NCI-H526 treated with DMSO at 0.1 percent for 48 hours (cell line): Measurements from ENCODE around the gene ARL3.

ENCODE experiments used
- DNase-seq: peaks from one replicate; lab custom pipeline; 2025; lab: John Stamatoyannopoulos, UW

The ARL3 gene

DNA sequence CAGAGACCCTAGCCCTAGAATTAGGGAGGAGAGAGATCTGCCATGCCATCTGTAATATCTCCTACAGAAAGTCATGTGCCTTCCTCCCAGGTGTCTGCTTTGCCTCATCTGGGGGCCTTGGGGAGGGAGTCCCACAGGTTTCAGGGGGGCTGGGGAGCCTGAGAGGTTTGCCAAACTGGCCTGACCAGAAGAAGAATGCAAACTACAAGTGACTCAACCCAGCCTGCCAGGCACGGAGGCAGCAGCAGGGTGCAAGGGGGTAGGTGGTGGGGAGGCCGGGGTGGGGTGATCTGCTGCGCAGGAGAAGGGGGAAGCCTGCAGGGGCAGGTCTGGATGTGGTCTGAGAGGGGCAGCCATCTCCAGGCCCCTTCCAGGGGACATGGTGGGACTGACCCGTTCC lies 79.5 kb downstream of the ARL3 start:
- no peak for DNase-seq

DNA sequence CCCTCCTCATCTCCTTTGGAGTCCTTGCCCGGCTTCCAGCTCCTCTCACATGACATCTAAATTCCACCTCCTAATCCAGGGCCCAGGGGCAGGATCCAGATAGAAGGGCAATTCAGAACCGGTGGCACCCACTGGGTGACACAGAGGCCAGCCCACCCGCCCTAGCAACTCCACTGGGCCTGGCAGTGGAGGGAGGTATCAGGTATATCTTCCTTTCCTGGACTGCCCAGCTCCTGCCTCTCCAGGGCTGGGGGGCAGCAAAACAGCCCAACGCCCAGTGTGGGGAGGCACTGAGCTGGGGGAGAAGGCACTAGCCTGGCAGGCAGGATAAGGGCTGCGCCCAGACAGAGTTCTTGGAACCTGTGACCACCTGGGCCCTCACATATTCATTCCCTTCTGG lies 80.3 kb downstream of the ARL3 start:
- DNase-seq: no peak

DNA sequence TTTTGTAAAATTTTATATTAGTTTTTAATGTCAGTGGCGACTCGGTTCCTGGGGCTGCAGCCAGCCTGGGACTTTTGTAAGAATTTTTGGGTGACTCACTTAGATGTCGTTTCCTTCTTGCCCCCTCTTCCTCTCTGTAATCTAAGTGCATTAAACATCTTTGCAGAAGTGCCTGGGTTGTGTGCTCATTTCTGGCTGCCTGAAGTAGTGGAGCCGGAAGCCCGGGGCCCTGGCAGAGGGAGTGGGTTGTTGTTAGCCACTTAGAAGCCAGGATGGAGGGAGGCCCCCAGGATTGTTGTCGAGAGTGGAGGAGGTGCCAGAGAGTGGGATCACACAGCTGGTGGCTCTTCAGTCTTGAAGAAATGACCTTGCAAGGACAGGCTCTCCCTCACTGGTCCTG lies 80.9 kb downstream of the ARL3 start:
- no peak for DNase-seq

DNA sequence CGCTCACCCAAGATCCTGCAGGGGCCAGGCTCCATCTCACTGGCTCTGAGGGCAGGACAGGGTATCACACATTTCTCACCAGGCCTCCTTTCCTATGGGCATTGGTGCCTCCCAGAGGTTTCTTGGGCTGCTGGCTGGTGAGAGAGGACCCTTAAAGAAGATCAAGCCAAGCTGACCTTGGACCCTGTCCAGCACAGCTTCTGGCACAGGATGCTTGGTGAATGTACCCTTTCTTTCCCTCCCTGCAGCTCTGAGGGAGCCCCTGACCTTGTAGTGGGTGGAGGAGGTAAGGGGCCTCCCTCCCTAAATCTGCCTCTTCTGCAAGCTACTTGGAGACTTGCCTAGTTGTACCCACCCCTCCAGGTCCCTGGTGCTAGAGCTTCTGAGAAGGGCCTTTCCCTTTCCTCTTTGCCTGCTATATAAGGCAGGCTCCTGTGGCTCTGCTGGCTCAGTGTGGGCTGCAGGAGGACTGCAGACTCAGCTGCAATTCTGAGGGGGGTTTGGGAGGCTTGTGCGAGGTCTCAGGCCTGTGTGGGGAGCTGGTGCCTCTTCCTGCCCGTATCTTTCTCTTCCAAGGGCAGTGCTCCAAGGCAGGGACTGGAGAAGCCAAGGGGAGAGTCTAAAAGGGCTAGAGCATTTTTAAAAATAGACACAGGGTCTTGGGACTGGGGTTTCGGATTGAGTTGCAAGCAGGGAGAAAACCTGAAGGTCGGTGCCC lies 81.6 kb downstream of the ARL3 start:
- DNase-seq: no peak

DNA sequence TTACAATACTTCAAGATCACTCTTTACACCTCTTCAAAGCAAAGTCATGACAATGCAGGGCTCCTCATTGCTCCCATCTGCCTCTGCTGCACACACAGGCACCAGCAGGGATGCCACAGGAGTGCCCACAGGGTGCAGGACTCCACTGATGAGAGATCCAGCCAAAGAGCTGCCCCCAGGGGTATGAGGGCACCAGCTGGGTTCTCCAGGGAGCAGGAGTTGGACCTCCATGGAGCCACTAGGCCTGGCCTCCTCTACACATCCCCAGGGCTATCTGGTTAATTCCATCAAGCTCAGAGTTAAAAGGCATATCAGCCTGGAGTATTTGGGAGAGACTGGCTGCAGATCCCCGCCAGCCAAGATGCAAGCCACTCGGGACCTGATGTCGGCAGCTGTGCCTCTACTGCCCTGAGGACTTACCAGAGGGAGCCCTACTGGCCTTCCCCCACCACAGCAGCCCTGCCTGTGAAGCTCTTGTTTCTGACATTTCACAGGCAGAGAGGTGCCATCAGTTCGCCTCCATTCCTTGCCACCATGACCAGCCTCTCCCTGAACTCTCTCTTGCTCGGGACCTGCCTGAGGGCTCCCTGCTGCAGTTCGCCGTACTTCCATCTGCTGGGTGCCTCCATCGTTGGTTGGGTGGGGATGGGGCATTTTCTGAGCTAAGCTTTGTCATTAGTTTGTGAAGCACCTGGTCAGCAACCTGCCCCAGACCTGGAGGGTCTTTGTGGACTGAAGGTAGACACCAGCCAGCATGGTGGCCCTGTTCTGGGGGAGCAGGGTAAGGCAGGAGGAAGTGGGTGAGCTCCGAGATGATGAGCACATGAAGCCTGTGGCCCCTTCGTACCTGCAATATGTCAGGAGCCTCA lies 82.4 kb downstream of the ARL3 start:
- DNase-seq: no peak

DNA sequence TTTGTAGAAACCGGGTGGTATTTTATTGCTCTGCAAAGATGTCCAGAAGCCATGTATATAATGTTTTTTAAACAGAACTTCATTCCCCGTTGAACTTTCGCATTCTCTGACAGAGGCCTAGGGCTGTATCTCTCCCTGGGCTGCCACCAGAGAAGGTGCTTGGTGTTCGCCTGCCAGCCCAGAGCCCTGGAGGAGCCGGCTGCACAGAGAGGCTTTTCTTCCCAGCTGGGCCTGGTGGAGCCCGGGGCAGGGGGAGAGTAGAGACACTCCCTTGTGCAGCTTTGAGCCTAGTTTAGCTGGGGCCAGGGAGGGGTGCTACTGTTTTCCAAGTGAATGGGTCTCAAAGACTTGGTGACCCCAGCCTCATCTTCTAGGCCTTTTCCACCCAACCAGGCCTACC lies 83.5 kb downstream of the ARL3 start:
- no peak for DNase-seq

DNA sequence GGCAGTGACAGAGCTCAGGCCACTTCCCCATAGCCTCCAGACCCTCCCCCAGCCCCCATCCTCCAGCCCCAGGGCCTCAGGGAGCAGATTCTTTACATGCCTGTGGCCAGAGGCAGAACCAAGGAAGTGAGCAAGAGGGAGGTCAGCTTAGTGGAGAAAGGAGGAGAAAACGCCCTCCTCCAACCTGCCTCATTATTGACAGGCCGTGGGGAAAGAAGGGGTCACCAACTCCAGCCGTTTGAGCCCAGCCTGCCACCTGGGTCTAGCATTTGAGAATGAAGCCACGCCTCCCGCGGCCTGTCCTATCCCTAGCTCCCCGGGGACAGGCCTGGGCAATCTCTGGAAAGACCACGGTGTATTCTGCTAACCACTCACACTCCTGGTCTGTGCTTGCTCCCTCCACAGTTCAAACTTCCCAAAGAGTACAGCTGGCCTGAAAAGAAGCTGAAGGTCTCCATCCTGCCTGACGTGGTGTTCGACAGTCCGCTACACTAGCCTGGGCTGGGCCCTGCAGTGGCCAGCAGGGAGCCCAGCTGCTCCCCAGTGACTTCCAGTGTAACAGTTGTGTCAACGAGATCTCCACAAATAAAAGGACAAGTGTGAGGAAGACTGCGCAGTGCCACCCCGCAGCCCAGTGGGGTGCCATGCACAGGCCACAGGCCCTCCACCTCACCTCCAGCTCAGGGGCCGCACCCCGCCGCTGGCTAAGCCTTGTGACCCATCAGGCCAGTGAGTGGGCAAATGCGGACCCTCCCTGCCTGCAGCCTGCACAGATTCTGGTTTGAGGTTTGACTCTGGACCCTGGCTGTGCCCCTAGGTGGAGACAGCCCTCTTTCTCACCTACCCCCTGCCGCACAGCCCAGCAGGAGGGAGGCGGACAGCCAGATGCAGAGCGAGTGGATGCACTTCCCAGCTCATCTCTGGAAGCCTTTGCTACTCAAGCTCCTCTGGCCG lies 84.3 kb downstream of the ARL3 start:
- DNase-seq: no peak

DNA sequence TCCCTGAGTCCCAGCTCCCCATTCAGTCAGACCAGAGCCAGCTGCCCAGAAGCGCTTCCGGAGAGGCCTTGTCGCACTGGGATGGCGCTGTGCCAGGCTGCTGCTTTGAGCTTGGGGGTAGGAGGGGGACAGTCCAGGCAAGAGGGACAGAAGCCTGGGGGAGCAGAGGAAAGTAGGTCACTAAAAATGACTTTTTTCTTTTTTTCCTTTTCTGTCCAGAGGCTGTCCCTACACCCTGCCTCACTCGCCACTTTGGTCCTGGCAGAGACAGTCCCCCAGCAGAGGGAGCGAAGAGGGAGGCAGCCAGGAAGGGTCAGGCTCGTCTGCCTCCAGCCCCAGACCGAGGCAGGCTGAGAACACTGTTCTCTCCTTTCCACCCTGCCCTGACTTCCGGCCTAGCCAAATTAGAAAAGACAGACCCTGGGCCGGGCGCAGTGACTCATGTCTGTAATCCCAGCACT lies 85.7 kb downstream of the ARL3 start:
- DNase-seq: no peak

DNA sequence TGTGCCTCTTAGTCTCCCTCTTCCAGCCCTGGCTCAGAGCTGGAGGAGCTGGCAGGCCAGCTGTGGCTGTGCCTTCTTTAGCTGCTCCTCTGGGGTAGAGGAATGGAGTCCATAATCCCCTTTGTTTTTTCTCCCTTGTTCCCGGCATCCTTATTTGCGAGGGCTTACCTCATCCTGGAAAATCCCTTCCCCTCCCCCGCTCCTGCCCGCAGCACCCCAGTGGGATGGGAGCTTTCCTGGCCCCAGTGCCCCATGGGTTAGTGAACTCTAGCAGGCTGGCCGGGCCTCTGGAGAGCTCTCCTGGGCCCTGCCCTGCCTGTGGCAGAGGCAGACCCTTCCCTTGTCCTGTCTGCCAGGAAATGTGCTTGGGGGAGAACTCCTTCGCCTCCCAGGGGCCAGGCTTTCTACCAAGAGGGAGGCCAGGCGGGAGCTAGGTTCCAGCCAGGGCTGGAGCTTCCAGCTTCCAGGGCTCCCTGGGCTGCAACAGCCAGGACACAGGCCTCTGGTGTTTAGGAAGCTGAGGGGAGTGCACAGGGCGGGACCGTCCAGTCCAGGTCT lies 86.4 kb downstream of the ARL3 start:
- DNase-seq: no peak

DNA sequence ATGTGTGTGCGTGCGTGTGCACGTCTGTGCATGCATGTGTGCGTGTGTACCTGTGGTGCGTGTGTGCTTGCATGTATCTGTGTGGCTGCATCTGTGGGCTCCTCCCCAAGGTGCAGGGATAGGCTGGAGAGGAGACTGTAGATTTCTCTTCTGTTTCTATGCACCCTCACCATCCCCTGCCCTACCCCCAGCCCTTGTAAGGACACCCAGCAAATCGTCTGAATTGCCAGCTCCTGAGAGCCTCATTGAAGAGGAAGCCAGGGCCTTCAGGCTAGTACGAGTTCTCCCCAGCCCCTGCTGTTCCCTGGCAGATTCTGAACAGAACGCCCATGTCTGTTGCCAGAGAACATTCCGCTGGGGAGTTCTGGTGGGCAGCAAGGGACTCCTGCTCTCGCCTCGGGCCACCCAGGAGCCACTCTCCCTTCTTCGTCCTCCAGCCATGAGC lies 86.9 kb downstream of the ARL3 start:
- no peak for DNase-seq

DNA sequence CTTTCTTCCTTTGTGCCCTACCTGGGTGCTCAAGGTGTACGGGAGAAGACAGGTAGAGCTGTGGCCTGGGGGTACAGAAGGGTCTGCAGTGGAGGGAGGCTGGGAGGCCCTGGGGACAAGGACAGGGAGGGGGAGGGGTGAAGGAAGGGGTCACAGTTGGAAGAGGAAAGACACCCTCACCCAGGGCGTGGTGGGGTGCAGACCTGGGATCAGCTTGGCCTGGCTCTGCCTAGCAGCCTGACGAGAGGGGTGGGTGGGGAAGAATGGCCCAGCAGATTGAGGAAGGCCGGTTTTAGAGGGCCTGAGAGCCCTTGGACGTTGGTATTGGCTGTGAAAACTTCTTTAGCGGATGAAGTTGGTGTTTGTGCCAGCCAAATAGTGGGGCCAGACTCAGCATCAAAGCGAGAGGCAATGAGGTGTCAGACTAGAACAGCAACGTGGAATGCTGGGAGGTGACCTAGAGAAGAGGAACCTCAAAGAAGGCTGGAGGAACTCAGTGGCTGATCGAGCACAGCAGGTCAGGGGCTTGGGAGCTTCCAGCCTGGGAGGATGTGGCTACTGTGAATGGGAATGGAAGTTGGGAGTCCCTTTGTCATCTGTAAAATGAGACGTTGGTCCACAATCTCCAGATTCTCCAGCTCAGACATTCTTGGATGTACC lies 88.0 kb downstream of the ARL3 start:
- no peak for DNase-seq

DNA sequence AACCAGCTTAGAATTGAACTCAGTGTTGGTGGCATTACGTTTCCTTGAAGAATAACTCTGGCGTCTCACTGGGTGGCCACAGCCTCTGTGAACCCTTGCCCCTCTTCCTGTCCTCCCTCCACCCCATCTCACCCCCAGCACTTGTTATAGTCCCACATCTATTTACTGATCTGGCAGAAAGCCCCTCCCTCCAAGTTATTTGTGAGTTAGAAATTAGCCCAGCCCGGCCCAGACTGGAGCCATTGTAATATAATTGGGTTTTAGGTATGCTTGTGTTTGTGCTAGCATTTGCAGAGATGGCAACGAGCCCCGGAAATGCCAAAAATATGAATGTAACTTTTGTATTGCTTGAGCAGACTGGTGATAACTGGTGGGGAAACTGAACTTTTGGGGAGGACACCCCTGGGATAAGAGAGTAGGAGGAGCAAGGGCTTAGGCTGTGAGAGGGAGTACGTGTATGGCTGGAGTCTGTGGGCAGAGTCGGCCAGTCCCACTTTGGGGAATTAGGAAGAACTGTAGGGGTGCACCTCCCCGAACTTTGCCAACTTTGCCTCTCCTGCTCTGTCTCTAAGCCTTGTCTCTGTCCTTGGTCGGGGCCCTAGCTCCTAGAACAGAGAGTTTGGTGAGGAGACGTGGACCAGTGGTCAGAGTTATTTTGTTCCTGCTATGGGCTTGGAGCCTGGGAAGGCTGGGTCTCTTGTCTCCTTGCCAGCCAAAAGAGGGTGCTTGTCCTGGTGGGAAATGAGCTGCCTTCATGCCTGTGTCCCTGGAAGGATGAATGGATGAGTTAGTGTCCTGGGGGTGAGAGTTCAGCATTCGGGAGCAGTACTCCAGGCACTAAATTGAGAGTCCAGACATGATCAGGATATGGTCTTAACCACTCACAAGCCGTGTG lies 89.2 kb downstream of the ARL3 start:
- DNase-seq: no peak

DNA sequence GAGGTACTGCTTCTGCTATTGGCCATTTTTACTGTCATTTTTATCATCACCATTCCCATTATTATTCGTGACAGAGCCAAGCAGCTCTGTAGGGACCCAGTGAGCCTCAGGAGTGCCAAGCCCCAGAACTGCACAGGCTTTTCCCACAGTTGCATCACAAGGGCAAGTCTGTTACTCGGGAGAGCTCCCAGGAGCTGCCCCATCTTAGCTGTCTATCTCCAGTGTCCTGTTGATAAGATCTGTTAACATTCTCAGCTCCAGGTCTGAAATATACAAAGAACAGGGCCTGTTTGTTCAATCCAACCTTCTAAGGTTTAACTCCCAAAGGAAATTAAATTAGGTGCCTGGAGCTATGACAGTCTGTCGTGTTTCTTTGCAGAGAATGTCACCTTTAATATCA lies 90.1 kb downstream of the ARL3 start:
- no peak for DNase-seq
